ENCODE data around the gene KLF1.

Gene KLF1

GRCh38 chr19:12836529-12836863 is 50.5 kb downstream of the KLF1 start:
- DNase-seq = no peak

- no peak for DNase-seq
Measured at GRCh38 chr19:12834976-12835757, 51.8 kb downstream of the KLF1 start.

- no peak for DNase-seq
Measured at GRCh38 chr19:12834566-12834943, 52.4 kb downstream of the KLF1 start, which contains the start of gene RTBDN. TSS of gene RTBDN (minus strand) at chr19:12834579. CDS start at chr19:12829979, 4,600 bp downstream.

All from Kasumi-1 (cell line).